Suppressor macrophage treated with lipopolysaccharide for 4 hours (primary cell): Measurements from ENCODE around the gene ARHGAP27.

ENCODE experiments used
- DNase-seq: peaks from one replicate; pipeline ENCODE4 v3.0.0-alpha.2; 2020

ARHGAP27 gene

GRCh38 chr17:45383003-45383402 is 49.7 kb downstream of the ARHGAP27 start:
- no peak for DNase-seq

DNA sequence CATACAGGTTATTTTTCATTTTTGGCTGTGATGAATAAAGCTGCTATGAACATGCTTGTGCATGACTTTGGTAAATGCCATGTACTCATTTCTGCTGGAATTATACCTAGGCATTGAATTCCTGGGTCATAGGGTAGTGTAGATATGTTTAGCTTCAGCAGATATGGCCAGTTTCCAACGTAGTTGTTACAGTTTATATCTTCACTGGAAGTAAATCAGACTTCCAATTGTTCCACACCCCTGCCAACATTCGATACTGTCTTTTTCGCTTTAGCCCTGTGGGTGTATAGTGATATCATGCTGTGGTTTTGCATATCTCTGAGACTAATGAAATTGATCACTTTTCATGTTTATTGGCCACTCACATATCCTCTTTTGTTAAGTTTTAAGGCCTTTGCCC is 50.4 kb downstream of the ARHGAP27 start:
- no peak for DNase-seq

DNA sequence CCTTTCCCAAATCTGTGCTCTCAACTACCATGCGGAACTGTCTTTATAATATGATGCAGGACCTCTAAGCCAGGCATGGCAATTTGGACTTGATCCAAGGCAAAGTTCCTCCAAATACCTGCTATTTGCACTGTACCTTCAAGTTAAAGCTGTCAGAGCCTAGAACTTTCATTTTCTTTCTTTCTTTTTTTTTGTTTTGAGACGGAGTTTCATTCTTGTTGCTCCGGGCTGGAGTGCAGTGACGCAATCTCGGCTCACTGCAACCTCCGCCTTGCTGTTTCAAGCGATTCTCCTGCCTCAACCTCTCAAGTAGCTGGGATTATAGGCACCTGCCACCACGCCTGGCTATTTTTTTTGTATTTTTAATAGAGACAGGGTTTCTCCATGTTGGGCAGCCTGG is 51.7 kb downstream of the ARHGAP27 start:
- DNase-seq, result peak; percentile 61

DNA sequence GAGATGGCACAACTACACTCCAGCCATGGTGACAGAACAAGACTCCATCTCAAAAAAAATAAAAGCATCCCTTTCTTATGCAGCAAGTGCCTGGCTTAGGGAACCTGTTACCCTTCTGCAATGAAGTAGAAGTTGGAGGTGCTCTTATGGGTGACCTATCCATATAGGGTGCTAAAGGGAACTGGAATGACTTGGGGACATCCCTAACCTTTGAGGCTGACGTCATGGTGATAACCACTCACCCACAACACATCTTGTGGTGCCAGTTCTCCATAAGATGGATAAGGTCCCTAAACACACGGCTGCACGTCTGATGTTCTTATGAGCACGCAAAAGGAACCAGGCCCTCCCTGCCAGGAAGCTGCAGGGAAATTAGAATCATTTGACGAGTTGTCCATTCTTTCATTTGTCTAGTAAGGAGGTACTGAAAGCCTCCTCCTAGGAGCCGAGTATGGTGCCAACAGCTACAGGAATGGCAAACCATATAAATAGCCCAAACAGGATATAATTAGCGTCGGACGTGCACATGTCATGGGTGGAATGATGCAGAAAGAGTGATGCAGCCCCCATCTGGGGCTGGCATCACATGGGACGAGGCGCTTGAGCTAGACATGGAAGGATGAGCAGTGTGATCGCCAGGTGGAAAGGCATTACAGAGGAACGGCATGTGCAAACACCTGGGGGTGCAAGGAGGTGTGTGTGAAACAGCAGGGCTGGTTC is 52.5 kb downstream of the ARHGAP27 start:
- peak; percentile 38 for DNase-seq

DNA sequence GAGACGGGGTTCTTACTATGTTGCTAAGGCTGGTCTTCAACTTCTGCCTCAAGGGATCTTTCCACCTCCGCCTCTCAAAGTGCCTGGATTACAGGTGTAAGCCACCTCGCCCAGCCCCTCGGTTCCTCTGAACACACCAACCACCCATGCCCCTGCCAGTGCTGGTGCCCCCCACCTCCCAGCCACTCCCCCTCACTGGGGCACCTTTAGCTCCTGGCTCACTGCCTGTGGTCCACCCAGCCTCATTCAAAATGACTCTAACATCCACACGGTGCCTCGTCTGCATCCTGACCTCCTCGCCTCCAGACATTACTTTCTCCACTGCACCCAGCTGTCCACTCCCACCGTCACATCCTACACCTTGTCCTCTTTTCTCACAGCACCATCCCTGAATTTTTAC is 55.3 kb downstream of the ARHGAP27 start:
- DNase-seq, result no peak

- DNase-seq, result no peak
Observed at GRCh38 chr17:45376171-45377005, 56.3 kb downstream of the ARHGAP27 start.

DNA sequence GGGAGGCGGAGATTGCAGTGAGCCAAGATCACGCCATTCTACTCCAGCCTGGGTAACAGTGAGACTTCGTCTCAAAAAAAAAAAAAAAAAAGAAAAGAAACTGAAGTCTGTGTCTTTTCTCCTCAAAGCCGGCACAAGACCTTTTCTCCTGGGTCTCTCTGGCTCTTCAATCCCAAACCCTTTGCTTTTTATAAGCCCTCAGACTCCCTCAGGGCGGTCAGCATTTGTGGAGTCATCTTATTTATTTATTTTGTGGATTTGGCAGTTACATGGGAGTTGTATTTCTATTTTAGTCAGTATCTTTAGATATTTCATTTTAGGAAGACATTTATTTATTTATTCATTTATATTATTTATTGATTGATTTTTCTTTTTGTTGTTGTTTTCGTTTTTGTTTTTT is 58.2 kb downstream of the ARHGAP27 start:
- no peak for DNase-seq

- no peak for DNase-seq
Observed at GRCh38 chr17:45372325-45372869, 60.3 kb downstream of the ARHGAP27 start.

DNA sequence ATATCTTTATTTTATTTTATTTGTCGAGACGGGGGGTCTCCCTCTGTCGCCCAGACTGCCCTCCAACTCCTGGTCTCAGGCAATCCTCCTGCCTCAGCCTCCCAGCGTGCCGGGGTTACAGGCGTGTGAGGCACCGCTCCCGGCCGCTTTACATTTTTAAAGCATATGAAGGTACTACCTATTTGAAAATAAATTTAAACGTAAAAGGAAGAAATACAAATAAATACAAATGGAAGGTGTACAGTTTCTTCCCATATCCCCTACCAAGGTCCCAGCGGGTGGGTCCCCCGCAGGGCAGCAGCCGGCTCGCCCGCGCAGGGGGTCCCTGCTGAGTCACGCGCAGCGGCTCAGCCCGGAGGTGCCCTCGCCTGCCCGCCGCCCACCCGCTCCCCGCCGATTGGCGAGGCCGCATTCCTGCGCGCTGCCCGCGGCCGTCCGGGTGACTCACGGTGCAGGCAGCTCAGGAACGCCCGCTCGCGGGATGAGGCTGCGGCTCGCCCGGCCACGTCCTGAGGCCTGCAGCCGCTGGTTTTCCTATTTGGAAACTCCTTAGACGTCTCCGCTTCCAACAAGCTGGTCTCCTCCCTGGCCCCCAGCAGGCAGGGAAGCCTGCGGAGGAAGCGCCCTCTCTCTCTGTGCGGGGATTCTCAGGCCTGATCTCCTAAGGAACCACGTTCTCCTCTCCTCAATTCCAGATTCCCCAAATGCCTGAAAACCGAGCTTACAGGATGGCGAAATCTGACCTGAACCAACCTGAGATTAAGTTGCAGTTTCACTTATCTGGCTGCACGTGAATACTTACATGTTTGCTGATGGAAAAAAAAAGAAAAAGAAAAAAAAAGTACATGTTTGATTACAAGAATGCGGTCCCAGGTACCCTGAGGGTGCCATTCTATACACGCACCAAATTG is 61.0 kb downstream of the ARHGAP27 start:
- peak; percentile 83 for DNase-seq

DNA sequence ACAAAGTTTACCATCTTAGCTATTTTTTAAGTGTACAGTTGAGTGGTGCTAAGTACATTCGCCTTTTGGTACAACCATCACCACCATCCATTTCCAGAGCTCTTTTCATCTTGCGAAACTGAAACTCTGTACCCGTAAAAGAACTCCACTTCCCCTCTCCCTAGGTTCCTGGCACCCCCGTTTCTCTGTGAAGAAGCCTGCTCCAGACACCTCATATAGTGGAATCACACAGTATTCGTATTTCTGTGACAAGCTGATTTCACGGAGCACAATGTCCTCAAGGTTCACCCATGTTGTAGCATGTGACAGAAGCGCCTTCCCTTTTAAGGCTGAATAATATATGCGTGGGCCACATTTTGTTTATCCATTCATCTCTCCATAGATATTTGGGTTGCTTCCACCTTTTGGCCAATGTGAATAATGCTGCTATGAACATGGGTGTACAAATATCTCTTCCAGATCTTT is 61.7 kb downstream of the ARHGAP27 start:
- DNase-seq, result peak; percentile 27

DNA sequence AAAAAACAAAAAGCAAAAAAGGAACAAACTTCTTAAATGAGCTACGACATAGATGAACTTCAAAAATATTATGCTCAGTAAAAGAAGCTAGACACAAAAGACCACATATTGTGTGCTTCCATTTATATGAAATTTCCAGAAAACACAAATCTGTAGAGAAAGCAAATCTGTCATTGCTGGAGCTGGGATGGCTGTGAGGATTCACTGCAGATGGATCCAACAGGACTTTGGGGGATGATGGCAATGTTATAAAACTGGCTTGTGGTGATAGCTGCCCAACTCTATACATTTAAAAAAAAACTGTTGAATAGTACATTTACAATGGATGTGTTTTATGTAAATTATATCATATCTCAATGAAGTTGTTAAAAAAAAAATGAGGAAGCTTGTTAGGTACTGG is 63.2 kb downstream of the ARHGAP27 start:
- DNase-seq, result no peak

DNA sequence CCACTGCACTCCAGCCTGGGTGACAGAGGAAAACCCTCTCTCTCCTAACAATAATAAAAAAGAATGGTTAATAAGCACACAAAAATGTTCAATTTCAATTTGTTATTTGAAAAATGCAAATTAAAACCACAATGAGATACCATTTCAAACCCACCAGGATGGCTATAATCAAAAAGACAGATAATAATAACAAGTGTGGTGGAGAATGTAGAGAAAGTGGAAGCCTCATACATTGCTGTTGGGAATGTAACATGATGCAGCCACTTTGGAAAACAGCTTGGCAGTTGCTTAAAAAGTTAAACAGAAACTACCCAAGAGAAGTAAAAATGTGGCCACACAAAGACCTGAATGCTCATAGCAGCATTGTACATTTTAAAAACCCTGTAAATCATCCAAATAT is 64.0 kb downstream of the ARHGAP27 start:
- DNase-seq, result no peak

DNA sequence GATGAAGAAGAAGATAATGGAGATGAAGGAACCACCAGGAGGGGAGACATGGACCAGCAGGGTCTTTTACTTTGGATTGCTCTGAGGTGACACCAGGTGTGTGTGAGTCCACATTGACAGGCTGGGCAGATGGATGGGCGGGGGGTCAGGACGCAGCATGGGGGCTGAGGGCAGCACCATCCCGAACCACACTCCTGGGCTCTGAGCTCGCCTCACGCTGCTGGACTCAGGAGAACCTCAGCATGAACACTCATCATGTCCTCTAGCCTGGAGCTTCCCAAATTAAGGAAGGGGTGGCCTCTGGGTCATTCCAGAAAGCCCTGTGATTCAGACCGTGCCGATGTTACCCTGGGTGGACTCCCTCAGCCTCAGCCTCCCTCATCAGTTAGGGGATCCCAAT is 65.5 kb downstream of the ARHGAP27 start:
- DNase-seq, result no peak

GRCh38 chr17:45366691-45367090 is 66.0 kb downstream of the ARHGAP27 start:
- no peak for DNase-seq

DNA sequence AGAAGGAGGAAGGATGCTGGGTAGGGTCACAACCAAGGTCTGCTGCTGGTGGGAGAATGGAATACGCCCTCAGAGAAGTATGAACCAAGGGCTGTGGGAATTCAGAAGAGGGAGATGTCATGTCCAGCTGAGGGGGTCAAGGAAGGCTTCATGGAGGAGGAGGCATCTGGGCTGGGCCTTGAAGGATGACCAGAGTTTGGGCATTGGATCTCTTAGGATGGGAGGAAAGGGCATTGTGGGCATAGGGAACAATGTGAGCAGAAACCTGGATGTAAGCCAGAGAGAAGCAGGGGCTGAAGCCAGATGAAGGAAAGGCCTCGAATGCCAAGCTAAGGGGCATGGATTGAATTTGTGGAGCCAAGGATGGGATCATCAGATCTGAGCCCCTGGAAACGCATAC is 66.6 kb downstream of the ARHGAP27 start:
- no peak for DNase-seq

GRCh38 chr17:45364531-45365390 is 67.9 kb downstream of the ARHGAP27 start:
- no peak for DNase-seq

DNA sequence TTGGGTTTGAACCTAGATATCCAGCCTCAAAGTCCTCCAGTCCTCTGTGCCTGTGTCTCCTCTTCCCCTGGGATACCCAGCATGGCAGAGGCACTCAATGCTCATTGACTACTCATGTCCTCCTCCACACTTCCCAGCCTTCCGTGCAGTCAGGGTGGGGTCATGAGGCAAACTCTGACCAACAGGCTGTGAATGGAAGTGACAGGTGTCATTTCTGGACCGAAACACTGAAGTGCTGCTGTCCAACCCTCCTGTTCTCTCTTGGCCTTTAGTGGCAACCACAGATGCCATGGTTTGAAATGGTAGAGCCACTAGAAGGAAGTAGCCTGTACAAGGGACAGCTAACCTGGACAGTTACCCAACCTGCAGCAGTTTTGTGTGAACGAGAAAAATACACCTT is 69.2 kb downstream of the ARHGAP27 start:
- no peak for DNase-seq

- no peak for DNase-seq
Observed at GRCh38 chr17:45361976-45362375, 70.7 kb downstream of the ARHGAP27 start.

DNA sequence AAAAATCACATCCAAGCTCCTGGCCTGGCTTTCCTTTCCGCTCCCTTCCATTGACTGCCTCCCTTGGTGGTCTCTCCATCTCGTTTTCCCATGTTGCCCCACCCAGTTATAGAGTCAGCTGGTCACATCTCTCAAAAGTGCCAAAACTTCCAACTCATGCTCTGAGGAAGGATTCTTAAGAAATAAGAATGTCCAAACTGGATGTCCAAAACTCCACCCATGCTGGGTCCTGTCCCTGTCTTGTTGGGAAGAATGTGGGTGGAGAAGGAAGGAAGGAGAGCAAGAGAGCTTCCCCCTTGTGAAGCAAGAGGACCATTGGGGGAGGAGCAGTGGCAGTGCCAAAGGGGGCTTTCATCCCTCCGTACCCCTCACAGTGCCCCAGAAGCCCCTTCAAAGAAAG is 71.2 kb downstream of the ARHGAP27 start:
- no peak for DNase-seq

- peak; percentile 31 for DNase-seq
Observed at GRCh38 chr17:45357364-45357997, 75.2 kb downstream of the ARHGAP27 start.

DNA sequence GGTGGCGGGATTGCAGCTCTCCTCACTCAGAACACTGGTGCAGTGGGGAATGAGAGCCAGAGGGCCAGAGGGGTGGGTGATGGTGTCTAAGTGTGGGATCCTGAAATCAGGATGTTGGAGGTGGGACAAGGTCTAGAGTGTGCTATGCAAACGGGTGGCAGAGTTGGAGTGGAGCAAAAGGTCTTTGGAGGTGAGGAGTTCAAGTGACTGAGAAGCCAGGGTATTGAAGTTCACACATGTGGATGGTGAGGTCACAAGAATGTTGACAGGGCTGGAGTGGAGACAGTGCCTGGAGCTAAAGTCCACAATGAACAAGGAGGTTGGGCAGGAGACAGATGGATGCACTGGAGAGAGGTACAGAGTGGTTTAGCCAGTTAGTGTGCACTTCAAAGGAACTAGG is 77.6 kb downstream of the ARHGAP27 start:
- DNase-seq, result no peak
